Raji (cell line): ENCODE data around the gene ZNF622.

Experiments
- POLR2A ChIP-seq: IDR thresholded peaks from 2 replicates; pipeline ENCODE4 v1.6.1; 2011; ENCODE audit warnings: low read depth, low read length, control low read depth; ENCODE audit not compliant: insufficient read depth

The ZNF622 gene

GRCh38 chr5:16412556-16412955 is 53.0 kb downstream of the ZNF622 start:
- TF ChIP-seq POLR2A = no peak

GRCh38 chr5:16411741-16412455 is 53.7 kb downstream of the ZNF622 start:
- TF ChIP-seq POLR2A = no peak

GRCh38 chr5:16411235-16411634 is 54.4 kb downstream of the ZNF622 start:
- no peak for TF ChIP-seq POLR2A

- no peak for TF ChIP-seq POLR2A
Observed at GRCh38 chr5:16410338-16410737, 55.3 kb downstream of the ZNF622 start.

- TF ChIP-seq POLR2A = no peak
Observed at GRCh38 chr5:16406630-16407029, 59.0 kb downstream of the ZNF622 start.

GRCh38 chr5:16406023-16406422 is 59.6 kb downstream of the ZNF622 start:
- no peak for TF ChIP-seq POLR2A
